Measurements from ENCODE around the gene RASSF5.
"Not testable (repeated sequence)": the region's sequence is repeated elsewhere in the genome, so short reads cannot be mapped to it uniquely, and the experiment has no call there.

The RASSF5 gene

GRCh38 chr1:206595581-206596318 is 88.4 kb downstream of the RASSF5 start:
- no peaks in the 10 kb centered on the region for H3K4me1 ChIP-seq (ENCODE audit: control insufficient read depth, insufficient read depth, low read length)
- H3K27ac ChIP-seq (ENCODE audit: insufficient read depth, low read depth, low read length, poor library complexity, severe bottlenecking): no peak overlapping the region
- peaks cover 30% of the 10 kb centered on the region for H3K36me3 ChIP-seq (ENCODE audit: control insufficient read depth, insufficient read depth, low read length)
- H3K27me3 ChIP-seq (ENCODE audit: control insufficient read depth, insufficient read depth, low read length, poor library complexity, severe bottlenecking): no peaks in the 10 kb centered on the region
- WGBS, 2 experiments: 94 to 96% methylated on average over 7 of the region's 7 CpGs
- H3K4me3 ChIP-seq (ENCODE audit: insufficient read depth, low read depth, low read length): no peak overlapping the region
- H3K9me3 ChIP-seq (ENCODE audit: control insufficient read depth, low read length): no peaks in the 10 kb centered on the region

DNA sequence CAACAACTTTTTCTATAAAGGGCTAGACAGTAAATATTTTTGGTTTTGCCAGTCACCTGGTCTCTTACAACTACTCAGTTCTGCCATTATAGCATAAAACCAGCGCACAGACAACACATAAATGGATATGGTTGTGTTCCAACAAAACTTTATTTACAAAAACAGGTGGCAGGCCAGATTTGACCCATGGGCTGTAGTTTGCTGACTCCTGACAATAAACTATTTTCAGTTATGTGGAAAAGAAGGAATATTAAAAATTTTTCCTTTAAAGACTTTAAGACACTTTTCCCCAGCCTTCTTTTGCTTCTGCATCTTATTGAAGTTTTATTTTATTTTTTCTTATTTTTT is 89.0 kb downstream of the RASSF5 start:
- Histone ChIP-seq H3K4me3 (ENCODE audit: insufficient read depth, low read depth, low read length) (no peak overlapping the region), H3K36me3 (ENCODE audit: control insufficient read depth, insufficient read depth, low read length) (peaks cover 30% of the 10 kb centered on the region), H3K4me1 (ENCODE audit: control insufficient read depth, insufficient read depth, low read length) (no peaks in the 10 kb centered on the region), H3K27ac (ENCODE audit: insufficient read depth, low read depth, low read length, poor library complexity, severe bottlenecking) (no peak overlapping the region), H3K9me3 (ENCODE audit: control insufficient read depth, low read length) (no peaks in the 10 kb centered on the region), H3K27me3 (ENCODE audit: control insufficient read depth, insufficient read depth, low read length, poor library complexity, severe bottlenecking) (no peaks in the 10 kb centered on the region)
- 92 to 100% methylated on average over 1 of the region's 1 CpG for WGBS, 2 experiments

- H3K4me1 ChIP-seq (ENCODE audit: control insufficient read depth, insufficient read depth, low read length): no peaks in the 10 kb centered on the region
- H3K36me3 ChIP-seq (ENCODE audit: control insufficient read depth, insufficient read depth, low read length): peaks cover 18% of the 10 kb centered on the region
- 86 to 97% methylated on average over 3 of the region's 3 CpGs for WGBS, 2 experiments
Observed at GRCh38 chr1:206600527-206600926, 93.2 kb downstream of the RASSF5 start.

DNA sequence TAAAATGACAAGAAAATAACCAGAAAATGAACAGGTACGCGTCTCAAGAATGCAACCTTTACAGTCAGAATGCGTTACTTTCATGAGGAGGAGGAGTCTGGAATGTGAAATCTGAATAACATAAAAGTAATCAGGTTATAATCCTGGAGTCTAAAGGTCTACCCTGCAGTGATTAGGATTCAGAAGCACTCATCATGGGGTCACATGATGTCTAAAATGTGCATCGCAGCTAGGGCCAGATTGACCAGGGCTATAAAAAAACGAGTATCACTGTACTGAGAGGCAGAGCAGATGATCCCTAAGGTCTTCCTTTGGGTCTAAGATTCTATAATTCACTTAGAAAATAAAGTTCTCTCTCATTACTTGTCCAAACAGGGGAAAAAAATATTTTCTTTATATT is 97.5 kb downstream of the RASSF5 start:
- H3K27ac ChIP-seq (ENCODE audit: insufficient read depth, low read depth, low read length, poor library complexity, severe bottlenecking): no peak overlapping the region
- no peaks in the 10 kb centered on the region for H3K4me1 ChIP-seq (ENCODE audit: control insufficient read depth, insufficient read depth, low read length)
- H3K36me3 ChIP-seq (ENCODE audit: control insufficient read depth, insufficient read depth, low read length): peaks cover 5% of the 10 kb centered on the region
- H3K9me3 ChIP-seq (ENCODE audit: control insufficient read depth, low read length): no peaks in the 10 kb centered on the region
- no peak overlapping the region for H3K4me3 ChIP-seq (ENCODE audit: insufficient read depth, low read depth, low read length)
- H3K27me3 ChIP-seq (ENCODE audit: control insufficient read depth, insufficient read depth, low read length, poor library complexity, severe bottlenecking): no peaks in the 10 kb centered on the region
- 97 to 100% methylated on average over 5 of the region's 5 CpGs for WGBS, 2 experiments

More at GRCh38 chr1:206600527-206600926, 93.2 kb downstream of the RASSF5 start:
- H3K27ac ChIP-seq (ENCODE audit: insufficient read depth, low read depth, low read length, poor library complexity, severe bottlenecking): no peak overlapping the region
- H3K9me3 ChIP-seq (ENCODE audit: control insufficient read depth, low read length): no peaks in the 10 kb centered on the region
- H3K27me3 ChIP-seq (ENCODE audit: control insufficient read depth, insufficient read depth, low read length, poor library complexity, severe bottlenecking): no peaks in the 10 kb centered on the region
- H3K4me3 ChIP-seq (ENCODE audit: insufficient read depth, low read depth, low read length): no peak overlapping the region

DNA sequence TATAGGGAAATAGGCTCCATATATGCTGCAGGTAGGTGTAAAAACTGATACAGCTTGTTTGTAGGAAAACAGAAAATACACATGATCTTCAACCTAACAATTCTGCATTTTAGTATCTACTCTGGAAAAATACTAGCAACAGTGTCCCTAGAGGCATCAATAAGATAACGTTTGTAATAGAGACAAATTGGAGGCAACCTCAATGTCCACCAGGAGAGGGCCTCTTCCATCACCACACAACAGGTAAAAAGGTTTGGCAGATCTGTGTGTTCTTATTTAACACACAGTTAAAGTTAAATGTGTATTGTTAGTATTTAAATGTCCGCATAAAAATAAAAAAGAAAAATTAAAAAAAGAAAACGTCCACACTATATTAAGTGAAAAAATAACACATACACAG is 99.5 kb downstream of the RASSF5 start:
- Histone ChIP-seq H3K36me3 (ENCODE audit: control insufficient read depth, insufficient read depth, low read length) (peaks cover 8% of the 10 kb centered on the region), H3K4me3 (ENCODE audit: insufficient read depth, low read depth, low read length) (no peak overlapping the region), H3K27ac (ENCODE audit: insufficient read depth, low read depth, low read length, poor library complexity, severe bottlenecking) (no peak overlapping the region), H3K9me3 (ENCODE audit: control insufficient read depth, low read length) (no peaks in the 10 kb centered on the region), H3K27me3 (ENCODE audit: control insufficient read depth, insufficient read depth, low read length, poor library complexity, severe bottlenecking) (no peaks in the 10 kb centered on the region), H3K4me1 (ENCODE audit: control insufficient read depth, insufficient read depth, low read length) (peaks cover 8% of the 10 kb centered on the region)
- 50 to 63% methylated on average over 1 of the region's 3 CpGs for WGBS, 2 experiments

GRCh38 chr1:206608108-206608698 is 100.9 kb downstream of the RASSF5 start:
- no peaks in the 10 kb centered on the region for H3K9me3 ChIP-seq (ENCODE audit: control insufficient read depth, low read length)
- 83 to 87% methylated on average over 5 to 7 of the region's 7 CpGs for WGBS, 2 experiments

DNA sequence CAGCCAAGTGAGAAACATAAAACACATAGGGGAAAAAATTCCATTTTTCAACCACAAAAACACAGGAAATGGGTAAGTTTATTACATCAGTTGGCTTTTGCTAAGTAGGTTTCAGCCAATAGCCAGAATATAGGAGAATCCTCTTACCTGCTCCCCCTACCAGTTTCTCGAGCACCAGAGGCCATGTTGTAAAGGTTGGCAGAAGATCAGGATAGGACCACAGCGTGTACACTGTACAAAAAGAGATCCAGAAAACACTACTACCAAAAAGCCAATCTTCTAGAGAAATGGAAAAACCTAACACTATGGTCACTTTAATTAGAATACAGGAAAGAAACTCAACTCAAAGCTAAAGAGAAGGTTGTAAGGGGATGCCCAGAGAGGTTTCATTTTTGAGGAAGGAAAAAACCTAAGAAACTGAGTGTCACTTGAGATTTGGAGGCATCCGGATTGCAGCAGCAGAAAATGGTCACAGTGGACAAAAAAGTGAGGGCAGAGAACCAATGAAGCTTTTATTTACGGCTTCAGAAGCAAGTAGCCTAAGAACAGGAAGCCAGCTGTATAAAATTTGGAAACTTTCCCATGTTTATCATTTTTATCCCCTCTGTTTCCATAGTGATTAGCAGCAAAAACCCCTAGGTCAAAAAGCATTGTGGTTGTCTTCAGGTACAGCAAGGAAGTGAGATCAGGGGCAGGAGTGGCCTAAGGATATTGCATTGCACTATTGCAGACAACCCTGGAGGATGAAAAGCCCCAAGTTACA is 102.1 kb downstream of the RASSF5 start:
- WGBS, 2 experiments: 97 to 100% methylated on average over 4 of the region's 4 CpGs
- Histone ChIP-seq H3K36me3 (ENCODE audit: control insufficient read depth, insufficient read depth, low read length) (peaks cover 8% of the 10 kb centered on the region), H3K9me3 (ENCODE audit: control insufficient read depth, low read length) (no peaks in the 10 kb centered on the region), H3K27ac (ENCODE audit: insufficient read depth, low read depth, low read length, poor library complexity, severe bottlenecking) (no peak overlapping the region), H3K4me3 (ENCODE audit: insufficient read depth, low read depth, low read length) (no peak overlapping the region), H3K4me1 (ENCODE audit: control insufficient read depth, insufficient read depth, low read length) (peaks cover 8% of the 10 kb centered on the region), H3K27me3 (ENCODE audit: control insufficient read depth, insufficient read depth, low read length, poor library complexity, severe bottlenecking) (no peaks in the 10 kb centered on the region)

More at GRCh38 chr1:206608108-206608698, 100.9 kb downstream of the RASSF5 start:
- H3K4me1 ChIP-seq (ENCODE audit: control insufficient read depth, insufficient read depth, low read length): peaks cover 8% of the 10 kb centered on the region
- no peaks in the 10 kb centered on the region for H3K27me3 ChIP-seq (ENCODE audit: control insufficient read depth, insufficient read depth, low read length, poor library complexity, severe bottlenecking)
- no peak overlapping the region for H3K4me3 ChIP-seq (ENCODE audit: insufficient read depth, low read depth, low read length)
- no peak overlapping the region for H3K27ac ChIP-seq (ENCODE audit: insufficient read depth, low read depth, low read length, poor library complexity, severe bottlenecking)
- peaks cover 8% of the 10 kb centered on the region for H3K36me3 ChIP-seq (ENCODE audit: control insufficient read depth, insufficient read depth, low read length)

GRCh38 chr1:206612129-206612876 is 105.0 kb downstream of the RASSF5 start, which contains the start of gene EIF2D:
EIF2D (minus strand) TSS chr1:206612465; CDS start chr1:206612342, 123 bp downstream.
- Histone ChIP-seq H3K27ac (ENCODE audit: insufficient read depth, low read depth, low read length, poor library complexity, severe bottlenecking) (peak within 1 kb of the TSS; percentile 83), H3K4me3 (ENCODE audit: insufficient read depth, low read depth, low read length) (peak within 1 kb of the TSS; percentile 82), H3K9me3 (ENCODE audit: control insufficient read depth, low read length) (no peaks in the 10 kb centered on the region), H3K27me3 (ENCODE audit: control insufficient read depth, insufficient read depth, low read length, poor library complexity, severe bottlenecking) (no peaks in the 10 kb centered on the region), H3K36me3 (ENCODE audit: control insufficient read depth, insufficient read depth, low read length) (peaks cover 4% of the 10 kb centered on the region), H3K4me1 (ENCODE audit: control insufficient read depth, insufficient read depth, low read length) (peaks cover 8% of the 10 kb centered on the region)
- WGBS, 2 experiments: 13% methylated on average over 48 of the region's 48 CpGs

GRCh38 chr1:206626396-206626795 is 119.1 kb downstream of the RASSF5 start:
- H3K4me3 ChIP-seq (ENCODE audit: insufficient read depth, low read depth, low read length); H3K4me1 ChIP-seq (ENCODE audit: control insufficient read depth, insufficient read depth, low read length); H3K27me3 ChIP-seq (ENCODE audit: control insufficient read depth, insufficient read depth, low read length, poor library complexity, severe bottlenecking); H3K9me3 ChIP-seq (ENCODE audit: control insufficient read depth, low read length); H3K36me3 ChIP-seq (ENCODE audit: control insufficient read depth, insufficient read depth, low read length); H3K27ac ChIP-seq (ENCODE audit: insufficient read depth, low read depth, low read length, poor library complexity, severe bottlenecking): not testable (repeated sequence)
- WGBS, 2 experiments: 100% methylated on average over 2 of the region's 2 CpGs

Data from ectodermal cell (in vitro differentiated cells).